HTERT RPE-1 (cell line): ENCODE measurements around the gene TNS4.

ENCODE experiments used
- in situ Hi-C: fragments of 300-500 bp; cut with MboI; formaldehyde crosslinking; loops from 4 replicates; pipeline ENCODE4 v1.14.3; 2020; ENCODE audit warnings: low sequenced_read_pairs

Gene TNS4

GRCh38 chr17:40535924-40536294, 34.5 kb upstream of the TNS4 start:
- in situ Hi-C loops = no loop called here

DNA sequence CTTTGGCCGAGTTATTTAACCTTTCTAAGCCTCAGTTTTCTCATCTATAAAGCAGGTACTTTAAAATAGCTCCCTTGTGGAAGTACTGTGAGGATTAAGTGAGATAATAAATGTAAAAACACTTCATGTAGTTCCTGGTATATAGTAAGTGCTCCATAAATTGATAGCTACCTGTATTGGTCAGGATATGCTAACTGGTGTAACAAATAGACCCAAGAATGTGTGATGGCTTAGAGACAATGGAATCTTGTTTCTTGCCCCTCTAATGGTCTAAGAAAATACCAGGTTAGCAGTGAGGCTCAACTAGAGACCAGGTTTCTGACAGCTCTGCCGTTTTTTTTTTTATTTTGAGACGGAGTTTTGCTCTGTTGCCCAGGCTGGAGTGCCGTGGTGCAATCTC, 34.0 kb upstream of the TNS4 start:
- in situ Hi-C loops = no loop called here

- in situ Hi-C loops = no loop called here
These were observed 33.2 kb upstream of the TNS4 start for GRCh38 chr17:40534371-40535189.

- in situ Hi-C loops = no loop called here
These were observed 32.5 kb upstream of the TNS4 start for GRCh38 chr17:40533896-40534295.

- in situ Hi-C loops = no loop called here
These were observed 31.3 kb upstream of the TNS4 start for GRCh38 chr17:40532520-40533253.

GRCh38 chr17:40531051-40531991, 29.9 kb upstream of the TNS4 start:
- in situ Hi-C loops = no loop called here

- in situ Hi-C loops = no loop called here
These were observed 29.1 kb upstream of the TNS4 start for GRCh38 chr17:40530531-40530994.

DNA sequence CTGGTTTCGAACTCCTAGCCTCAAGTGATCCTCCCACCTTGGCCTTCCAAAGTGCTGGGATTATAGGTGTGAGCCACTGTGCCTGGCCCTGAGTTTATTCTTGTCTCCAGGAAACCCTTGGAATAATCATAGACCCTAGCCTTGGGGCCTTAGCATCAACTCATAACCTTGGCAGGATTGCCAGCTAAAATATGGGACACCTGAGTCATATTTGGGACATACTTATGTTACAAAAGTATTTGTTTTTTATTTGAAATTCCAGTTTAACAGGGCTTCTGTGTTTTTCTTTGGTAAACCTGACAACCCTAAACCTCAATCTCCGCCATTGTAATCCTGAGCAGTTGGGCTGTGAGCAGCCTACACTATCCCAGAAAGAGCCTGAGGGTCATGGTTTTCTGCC, 28.6 kb upstream of the TNS4 start:
- in situ Hi-C loops = no loop called here

GRCh38 chr17:40528692-40529417, 27.4 kb upstream of the TNS4 start:
- in situ Hi-C loops = no loop called here

DNA sequence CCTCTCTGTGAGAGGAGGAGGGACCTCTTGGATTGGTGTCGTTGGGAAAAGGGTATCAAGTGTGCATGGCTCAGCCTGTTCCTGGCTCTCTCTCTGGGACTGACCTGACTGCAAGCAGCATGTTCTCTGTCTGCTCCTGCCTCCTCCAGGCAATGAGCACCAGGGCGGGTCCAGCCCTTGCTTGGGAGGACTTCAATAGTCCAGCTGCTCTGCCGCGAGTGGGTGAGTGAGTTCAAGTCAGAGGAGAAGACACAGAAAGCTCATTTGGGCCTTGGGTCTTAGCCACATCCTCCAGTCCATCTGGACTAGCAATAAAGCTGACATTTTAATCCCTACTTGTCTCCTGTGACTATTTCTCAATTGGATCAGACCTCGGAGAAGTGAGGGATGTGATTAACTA, 25.2 kb upstream of the TNS4 start:
- in situ Hi-C loops = no loop called here

- in situ Hi-C loops = no loop called here
These were observed 23.9 kb upstream of the TNS4 start for GRCh38 chr17:40525294-40525693.

DNA sequence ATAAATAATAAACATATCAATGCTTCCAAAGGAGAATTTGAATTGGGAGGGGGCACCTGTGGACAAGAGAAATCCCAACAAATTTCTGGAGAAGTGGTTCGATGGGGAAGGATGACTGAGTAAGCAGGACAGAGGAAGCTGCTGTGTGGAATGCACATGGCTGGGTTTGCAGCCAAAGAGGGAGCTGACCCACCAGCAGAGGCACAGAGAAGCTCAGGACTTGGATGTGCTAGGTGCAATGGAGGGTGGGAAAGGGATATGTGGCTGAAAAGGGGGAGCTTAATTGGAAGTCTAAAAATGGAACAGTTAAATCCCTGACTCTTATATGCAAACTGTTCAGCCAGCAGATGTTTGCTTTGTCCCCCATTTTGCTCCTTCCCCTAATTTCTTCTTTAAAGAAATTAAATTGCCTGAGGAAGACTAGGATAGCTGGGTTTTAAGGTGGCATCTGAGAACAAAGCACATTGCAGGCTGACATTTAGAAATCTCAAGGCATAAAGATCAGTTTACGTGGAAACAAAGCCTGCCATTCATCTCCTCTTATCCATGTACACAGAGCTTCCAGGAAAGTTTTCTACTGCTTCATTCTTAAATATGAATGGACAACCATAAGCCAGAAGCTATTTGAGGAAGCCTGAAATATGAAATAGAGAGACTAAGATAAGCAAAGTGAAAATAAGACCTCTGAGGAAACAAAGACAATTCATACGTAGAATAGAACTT, 23.0 kb upstream of the TNS4 start:
- in situ Hi-C loops = no loop called here

DNA sequence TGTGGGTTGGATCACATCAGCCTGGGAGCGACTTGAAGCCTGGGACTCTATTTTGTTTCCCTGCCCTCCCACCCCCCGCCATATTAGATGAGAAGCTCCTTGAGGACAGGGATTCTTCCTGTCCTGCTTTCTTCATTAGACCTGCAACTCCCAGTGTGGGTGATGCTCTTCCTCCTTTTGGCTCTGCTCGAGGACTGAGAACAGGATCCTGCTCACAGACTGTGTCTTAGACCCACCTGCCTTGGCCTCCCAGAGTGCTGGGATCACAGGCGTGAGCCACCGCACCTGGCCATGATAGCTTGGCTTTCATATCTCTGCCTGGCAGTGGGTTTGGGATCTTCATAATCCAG, 21.5 kb upstream of the TNS4 start:
- in situ Hi-C loops = no loop called here

GRCh38 chr17:40522250-40522960, 21.0 kb upstream of the TNS4 start:
- in situ Hi-C loops = no loop called here

DNA sequence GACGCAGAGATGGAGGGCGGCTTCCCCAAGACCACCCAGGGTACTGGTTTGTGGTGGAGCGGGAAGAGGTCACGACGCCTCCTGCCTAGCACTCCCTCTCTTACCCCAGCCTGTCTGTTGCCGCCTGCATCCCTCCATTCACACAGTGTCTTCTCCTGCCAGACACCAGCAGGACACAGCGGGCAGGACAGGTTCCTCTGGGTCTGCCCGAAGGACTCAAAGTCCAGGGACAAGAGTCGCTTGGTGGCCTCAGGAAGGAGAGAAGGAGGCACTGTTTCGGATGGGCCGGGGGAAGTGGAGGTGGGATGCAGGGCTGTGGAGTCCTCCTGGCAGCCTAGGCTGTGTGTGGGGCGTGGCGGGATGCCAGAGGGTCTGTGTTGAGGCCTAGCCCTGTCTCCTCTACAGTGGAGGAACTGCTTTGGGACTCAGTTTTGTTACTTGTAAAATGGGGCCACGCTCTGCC, 19.6 kb upstream of the TNS4 start:
- in situ Hi-C loops = no loop called here

- in situ Hi-C loops = no loop called here
These were observed 17.8 kb upstream of the TNS4 start for GRCh38 chr17:40519089-40519775.

DNA sequence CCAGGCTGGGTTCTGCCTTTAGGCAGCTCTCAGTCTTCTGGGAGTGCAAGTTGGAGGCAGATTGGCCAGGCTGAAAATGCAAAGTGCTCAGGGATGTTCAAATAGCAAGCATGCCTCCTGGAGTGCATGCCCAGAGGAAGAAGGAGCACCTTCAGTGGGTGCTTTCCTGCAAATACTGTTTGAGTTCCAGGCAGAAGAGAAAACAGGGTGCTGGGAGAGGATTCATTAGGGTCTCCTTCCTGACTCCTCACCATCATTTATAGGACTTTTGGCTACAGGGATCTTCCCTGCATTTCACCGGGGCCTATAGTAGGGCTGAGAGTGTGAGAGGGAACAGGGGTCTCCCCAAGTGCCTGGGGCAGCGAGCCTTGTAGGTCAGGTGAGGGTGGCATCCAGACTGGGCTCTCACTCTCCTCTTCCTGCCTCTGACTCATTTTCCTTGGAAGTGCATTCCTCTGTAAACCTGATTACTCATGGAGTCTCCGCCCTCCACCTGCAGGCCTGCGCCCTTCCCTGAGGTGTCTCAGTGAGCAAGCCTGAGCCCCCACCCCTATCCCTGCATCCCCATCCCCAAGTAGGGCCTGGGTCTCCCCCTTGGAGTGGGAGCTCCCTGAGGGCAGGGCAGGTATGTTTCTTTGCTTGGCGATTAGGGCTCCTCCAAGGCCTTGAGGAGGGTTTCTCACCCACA, 17.1 kb upstream of the TNS4 start:
- in situ Hi-C loops = no loop called here

DNA sequence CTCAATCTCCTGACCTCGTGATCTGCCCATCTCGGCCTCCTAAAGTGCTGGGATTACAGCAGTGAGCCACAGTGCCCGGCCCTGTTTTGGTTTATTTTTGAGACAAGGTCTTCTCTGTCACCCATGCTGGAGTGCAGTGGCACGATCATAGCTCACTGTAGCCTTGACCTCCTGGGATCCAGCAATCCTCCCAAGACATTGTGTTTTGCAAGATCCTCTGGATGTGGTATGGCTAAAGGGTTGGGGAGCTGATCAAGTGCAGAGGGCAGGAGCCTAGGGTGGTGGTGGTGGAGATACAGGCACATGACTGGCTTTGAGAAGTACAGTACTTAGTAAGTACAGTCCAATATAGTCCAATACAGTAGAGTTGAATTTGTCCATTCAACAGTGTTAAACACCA, 16.6 kb upstream of the TNS4 start:
- in situ Hi-C loops = no loop called here
